SU-DHL-6 (cell line): ENCODE measurements around the gene ERN1.

Source experiments
- EZH2phosphoT487 ChIP-seq: fragments of 200-600 bp; sonication (generic), shearing (Covaris generic); conservative IDR thresholded peaks from 2 replicates; pipeline ENCODE4 v1.6.1; 2018; ENCODE audit warnings: mild to moderate bottlenecking, antibody characterized with exemption, low read length, moderate library complexity, mixed read lengths
- TF ChIP-seq, protein P1 (sequence below): fragments of 200-600 bp; sonication (generic); IDR thresholded peaks from one replicate; pipeline ENCODE4 v1.5.1; 2017; ENCODE audit warnings: antibody characterized with exemption, mild to moderate bottlenecking, low read length, moderate library complexity; ENCODE audit not compliant: insufficient read depth, poor library complexity, severe bottlenecking

DNA sequence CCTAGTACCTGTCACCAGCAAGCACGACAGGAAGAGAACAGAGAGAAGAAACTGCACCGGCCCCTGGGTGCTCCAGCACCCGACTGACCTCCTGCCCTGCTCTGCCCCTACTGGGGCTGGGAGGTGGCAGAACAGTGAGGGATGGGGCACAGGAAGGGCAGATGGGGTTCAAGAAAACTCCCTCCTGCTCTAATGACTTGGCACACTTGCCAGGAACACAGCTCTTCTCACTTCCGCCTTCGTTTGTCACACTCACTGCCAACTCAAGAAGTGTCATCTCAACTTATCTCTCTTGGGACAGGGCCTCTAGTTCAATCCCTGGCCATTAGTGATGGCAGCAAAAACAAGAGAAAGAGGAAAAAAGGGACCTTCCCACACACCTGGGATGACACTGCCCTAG, 66.9 kb downstream of the ERN1 start:
- TF ChIP-seq, protein P1, sequence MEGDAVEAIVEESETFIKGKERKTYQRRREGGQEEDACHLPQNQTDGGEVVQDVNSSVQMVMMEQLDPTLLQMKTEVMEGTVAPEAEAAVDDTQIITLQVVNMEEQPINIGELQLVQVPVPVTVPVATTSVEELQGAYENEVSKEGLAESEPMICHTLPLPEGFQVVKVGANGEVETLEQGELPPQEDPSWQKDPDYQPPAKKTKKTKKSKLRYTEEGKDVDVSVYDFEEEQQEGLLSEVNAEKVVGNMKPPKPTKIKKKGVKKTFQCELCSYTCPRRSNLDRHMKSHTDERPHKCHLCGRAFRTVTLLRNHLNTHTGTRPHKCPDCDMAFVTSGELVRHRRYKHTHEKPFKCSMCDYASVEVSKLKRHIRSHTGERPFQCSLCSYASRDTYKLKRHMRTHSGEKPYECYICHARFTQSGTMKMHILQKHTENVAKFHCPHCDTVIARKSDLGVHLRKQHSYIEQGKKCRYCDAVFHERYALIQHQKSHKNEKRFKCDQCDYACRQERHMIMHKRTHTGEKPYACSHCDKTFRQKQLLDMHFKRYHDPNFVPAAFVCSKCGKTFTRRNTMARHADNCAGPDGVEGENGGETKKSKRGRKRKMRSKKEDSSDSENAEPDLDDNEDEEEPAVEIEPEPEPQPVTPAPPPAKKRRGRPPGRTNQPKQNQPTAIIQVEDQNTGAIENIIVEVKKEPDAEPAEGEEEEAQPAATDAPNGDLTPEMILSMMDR: no peak
- no peak for TF ChIP-seq EZH2phosphoT487
